ENCODE data around the gene TMTC3.
"Not testable (repeated sequence)": the region's sequence is repeated elsewhere in the genome, so short reads cannot be mapped to it uniquely, and the experiment has no call there.

Gene TMTC3

DNA sequence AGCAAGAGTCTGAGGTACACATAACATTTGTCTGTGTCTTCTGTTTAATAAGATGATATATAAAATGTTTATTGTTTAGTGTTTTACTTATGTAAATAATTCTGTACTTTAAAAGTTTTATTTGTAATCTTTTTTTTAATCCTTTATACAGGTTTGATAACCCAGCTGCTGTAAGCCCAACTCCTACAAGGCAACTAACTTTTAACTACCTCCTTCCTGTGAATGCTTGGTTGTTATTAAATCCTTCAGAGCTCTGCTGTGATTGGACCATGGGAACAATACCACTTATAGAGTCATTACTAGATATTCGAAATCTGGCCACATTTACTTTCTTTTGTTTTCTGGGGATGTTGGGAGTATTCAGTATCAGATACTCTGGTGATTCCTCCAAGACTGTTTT is 24.1 kb downstream of the TMTC3 start:
- no peak for DNase-seq (ENCODE audit: low read depth)

DNA sequence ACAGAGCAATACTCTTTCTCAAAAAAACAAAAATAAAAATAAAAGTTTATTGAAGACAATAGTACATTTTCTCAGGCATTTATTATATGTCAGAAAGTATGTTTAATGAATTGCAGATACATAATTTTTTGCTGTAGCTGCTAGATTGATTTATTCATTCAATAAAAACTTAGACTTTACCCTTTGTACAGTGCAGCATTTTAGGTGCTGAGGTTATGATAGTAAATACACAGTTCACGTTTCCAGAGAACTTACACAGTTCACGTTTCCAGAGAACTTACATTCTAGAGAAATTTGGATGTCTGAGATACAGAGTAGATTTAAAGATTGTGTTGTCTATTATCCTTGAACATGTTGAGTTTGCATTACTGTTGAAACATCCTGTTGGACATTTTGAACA is 25.3 kb downstream of the TMTC3 start:
- DNase-seq (ENCODE audit: low read depth): no peak

DNA sequence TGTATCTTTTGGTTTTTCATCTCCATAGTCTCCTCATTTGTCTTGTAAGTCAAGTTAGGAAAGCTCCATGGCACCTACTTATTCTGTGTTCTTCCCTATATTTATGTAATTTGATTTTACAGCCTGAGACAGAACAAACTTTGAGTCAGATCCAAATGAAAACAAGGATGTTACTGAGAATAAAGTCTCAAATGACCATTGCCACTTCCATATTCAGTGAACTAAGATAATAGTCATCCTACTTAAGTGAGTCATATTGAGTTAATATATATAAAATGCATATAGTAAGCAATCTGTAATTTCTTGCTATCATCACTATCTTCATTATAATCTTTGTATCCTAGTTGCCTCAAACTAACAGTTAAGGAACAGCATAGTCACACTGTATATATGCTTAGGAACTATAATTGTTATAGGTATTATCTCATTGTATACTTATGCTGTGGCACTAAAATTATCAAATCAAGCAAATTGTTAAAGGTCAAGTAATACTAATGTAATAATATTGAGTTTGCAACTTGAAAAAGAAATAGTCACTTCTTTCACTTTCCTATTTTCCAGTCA is 30.8 kb downstream of the TMTC3 start:
- DNase-seq (ENCODE audit: low read depth): no peak

DNA sequence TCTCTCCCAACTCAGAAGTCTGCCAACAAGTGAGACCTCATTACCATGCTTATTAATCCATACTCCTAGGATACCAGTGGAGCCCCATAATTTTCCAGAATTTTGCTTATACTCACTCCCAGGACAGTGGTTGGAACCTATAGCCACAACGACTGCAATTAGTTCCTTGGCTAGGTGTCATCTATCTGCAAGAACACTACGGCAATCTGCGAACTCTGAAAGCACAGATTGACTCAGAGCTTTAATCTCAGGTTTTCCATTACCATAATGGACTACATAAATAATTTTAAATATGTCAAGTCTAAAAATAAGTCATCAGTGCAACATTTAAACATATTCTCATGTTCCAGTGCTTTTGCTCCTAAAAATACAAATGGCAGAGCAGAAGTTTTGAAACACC is 33.4 kb downstream of the TMTC3 start:
- no peak for DNase-seq (ENCODE audit: low read depth)

DNA sequence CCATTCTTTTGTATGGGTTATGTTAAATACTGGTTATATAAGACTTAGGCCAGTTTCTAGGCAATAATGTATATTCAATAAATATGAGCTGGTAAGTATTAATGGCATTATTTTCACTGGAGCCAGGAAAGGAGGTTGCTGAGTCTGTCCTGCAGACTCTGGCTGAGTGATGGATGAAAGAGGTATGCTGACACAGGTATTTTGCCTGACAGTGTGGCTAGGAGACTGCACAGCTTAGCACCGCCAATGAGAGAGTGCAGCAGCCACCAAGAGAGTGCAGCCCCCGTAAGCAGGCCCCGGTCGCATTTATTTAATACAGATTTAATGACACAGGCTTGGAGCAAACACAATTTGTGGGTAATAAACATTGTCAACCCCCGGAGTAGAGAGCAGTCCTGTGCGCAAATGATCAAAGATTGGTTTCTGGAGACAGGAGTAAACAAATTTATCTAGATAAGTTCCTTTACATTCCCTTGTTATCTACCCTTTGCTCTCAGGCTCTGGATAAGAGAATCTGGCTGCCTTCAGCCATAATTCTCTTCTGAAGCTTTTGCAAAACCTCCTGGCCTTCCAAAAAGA is 37.4 kb downstream of the TMTC3 start:
- no peak for DNase-seq (ENCODE audit: low read depth)

DNA sequence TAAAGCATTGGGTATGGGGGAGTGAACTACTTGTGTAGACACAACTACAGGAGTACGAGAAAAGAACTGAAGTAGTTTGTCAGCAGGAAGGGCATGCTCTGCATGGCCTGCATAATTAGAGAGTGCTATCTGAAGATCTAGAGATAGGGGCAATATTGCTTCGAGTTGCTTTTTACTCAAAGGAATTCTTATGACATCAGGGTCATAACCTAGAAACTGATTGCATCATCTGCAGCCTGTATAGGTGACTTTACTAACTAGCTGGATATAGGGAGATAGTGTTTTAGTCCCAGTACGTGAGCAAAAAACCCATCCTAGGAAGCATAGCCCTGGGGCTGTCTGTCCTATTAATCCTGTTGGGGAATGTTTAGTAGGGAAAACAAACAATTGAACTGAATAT is 39.8 kb downstream of the TMTC3 start:
- no peak for DNase-seq (ENCODE audit: low read depth)

DNA sequence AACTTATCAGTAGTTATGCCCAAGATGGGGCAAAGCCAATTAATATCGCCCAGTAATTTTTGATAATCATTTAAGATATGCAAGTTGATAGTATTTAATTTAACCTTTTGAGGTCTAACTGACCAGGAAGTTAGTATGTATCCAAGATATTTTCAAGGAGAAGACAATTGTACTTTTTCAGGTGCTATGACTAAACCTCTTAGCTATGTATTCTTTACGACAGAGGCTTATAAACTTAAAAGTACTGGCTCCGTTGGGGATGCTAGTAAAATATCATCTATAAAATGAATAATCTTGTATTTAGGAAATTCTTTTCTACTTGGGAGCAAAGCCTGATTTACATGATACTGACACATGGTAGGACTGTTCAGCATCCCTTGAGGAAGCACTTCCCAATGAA is 40.3 kb downstream of the TMTC3 start:
- no peak for DNase-seq (ENCODE audit: low read depth)

DNA sequence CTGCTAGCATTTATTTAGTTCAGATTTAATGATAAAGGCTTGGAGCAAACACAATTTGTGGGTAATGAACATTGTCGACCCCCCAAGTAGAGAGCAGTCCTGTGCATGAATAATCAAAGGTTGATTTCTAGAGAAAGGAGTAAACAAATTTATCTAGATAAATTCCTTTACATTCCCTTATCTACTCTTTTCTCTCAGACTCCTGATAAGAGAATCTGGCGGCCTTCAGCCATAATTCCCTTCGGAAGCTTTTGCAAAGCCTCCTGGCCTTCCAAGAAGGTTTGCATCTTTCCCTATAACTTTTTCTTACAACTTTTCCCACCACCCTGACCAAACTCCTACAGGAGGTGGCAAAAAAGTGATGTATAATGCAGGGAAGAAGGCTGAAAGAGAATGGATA is 42.1 kb downstream of the TMTC3 start:
- DNase-seq (ENCODE audit: low read depth): no peak

DNA sequence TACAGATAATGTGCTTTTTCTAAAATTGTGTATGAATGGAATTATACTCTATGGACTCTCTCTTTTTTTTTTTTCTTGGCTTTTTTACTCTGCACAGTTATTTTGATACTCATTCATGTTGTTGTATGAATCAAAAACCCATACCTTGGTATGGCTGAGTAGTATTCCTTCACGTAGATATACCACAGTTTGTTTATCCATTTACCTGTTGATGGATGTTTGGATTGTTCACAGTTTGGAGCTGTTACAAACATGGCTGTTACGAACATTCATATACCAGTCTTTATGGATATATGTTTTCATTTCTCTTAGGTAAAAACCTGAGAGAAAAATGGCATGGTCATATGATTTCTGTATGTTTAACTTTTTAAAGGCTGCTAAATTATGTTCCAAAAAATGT is 43.2 kb downstream of the TMTC3 start:
- DNase-seq (ENCODE audit: low read depth): no peak

DNA sequence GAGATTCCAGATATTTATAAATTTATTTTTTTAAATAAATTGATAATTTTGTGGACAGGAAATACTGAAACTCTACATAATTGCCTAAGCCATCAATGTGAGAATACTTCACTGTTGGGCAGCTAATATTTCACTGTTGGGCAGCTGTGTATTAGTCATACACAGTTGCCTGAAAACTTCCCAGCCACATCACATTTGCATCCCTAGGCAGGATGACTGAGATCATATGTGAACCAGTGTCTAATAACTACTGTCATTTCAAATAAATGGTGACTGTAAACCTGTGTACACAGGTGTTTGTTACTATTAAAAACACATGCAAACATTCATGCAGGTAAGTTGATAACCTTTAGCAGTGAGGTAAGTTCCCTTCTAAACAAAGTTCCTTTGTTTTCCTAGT is 43.9 kb downstream of the TMTC3 start:
- DNase-seq (ENCODE audit: low read depth): no peak

DNA sequence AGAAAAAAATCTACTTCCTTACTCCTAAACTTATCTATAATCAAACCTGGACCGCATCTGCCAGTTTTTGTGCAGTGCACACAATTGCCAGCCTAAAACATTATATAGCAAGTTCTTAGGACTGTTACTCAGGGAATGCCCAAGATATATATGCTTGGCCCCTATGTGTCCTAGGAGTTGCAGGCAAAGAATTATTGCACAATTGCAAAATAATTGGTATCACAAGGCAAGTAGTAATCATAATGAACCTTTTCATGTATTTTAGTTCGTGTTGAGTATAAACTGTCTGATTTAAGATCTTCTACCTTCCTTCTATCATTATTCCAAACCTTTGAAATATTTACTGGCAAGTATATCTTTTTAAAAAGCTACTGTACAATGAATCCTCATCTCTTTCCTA is 45.5 kb downstream of the TMTC3 start:
- DNase-seq (ENCODE audit: low read depth): no peak

DNA sequence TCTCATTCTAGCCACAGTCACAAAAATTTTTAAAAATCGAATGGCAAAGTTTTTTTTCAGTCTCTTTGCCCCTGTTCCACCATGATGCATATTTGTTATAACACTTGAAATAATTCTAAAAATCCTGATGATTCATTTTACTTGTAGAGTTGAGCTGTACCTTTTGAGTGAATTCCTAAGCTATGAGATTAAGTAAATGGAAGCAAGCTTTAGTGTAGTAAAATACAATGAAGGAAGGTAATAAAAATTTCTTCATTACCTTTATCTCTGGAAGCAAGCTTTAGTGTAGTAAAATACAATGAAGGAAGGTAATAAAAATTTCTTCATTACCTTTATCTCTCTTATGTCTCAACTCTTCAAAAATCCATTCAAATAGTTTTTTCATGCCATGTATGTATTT is 46.1 kb downstream of the TMTC3 start:
- DNase-seq (ENCODE audit: low read depth): no peak

DNA sequence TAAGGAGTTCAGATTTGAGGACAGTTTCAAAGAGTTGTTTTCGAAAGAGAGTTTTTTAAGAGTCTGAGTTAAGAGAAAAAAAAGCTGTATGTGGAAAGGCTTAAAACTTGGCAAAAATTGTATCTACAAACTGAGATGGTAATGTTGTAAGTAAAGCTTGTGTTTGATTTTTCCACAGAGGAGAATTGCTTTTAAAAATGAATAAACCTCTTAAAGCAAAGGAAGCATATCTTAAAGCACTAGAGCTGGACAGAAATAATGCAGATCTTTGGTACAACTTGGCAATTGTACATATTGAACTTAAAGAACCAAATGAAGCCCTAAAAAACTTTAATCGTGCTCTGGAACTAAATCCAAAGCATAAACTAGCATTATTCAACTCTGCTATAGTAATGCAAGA is 50.3 kb downstream of the TMTC3 start:
- DNase-seq (ENCODE audit: low read depth): no peak

DNA sequence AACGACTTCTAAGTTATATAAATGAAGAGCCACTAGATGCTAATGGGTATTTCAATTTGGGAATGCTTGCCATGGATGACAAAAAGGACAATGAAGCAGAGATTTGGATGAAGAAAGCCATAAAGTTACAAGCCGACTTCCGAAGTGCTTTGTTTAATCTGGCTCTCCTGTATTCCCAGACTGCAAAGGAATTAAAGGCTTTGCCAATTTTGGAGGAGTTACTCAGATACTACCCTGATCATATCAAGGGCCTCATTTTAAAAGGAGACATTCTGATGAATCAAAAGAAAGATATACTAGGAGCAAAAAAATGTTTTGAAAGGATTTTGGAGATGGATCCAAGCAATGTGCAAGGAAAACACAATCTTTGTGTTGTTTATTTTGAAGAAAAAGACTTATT is 52.8 kb downstream of the TMTC3 start:
- DNase-seq (ENCODE audit: low read depth): no peak

DNA sequence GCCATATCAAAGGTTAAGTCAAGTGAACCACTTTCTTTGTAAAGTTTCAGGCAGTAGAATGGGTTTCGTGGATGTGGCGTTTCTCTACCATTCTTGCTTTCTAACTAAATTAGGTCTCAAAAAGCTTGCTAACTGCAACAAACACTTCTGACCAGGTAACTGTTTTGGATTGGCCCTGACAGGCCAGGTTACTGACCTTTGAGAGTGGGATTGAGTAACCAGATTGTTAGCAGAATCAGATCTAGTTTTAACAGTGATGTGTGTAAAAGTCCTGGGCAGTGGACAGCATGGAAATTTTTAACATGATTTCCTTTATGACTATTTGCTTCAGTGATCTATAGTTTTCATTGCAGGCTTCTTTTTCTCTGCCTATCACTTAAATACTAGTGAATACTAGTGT is 57.9 kb downstream of the TMTC3 start:
- no peak for DNase-seq (ENCODE audit: low read depth)

DNA sequence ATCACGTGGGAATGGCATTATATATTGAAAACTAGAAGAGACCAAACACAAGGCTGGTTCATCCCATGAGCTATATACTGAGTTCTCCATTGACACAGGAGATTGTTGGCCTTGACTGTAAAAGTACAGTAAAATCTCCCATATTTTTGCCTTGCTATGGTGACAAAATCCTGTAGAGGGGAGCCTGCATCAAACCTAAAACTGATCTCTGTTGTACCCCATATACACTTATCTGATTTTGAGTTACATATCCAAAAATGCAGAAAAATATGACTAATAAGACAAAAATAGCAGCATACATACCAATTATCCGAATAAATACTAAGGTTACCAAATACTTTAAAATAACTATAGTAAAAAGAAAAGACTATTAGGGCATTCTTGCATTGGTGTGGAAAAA is 60.4 kb downstream of the TMTC3 start:
- no peak for DNase-seq (ENCODE audit: low read depth)

DNA sequence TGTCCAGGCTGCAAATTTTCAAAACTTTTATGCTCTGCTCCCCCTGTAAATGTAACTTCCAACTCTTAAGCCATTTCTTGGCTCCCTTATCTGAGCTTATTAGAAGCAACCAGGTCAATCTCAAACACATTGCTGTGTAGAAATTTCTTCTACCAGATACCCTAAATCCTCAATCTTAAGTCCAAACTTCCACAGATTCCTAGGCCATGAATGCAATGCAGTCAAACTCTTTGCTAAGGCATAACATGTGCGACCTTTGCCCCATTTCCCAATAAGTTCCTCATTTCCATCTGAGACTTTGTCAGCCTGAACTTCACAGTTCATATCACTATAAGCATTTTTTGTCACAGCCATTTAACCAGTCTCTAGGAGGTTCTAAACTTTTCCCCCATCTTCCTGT is 64.5 kb downstream of the TMTC3 start:
- DNase-seq (ENCODE audit: low read depth): peak; percentile 72

DNA sequence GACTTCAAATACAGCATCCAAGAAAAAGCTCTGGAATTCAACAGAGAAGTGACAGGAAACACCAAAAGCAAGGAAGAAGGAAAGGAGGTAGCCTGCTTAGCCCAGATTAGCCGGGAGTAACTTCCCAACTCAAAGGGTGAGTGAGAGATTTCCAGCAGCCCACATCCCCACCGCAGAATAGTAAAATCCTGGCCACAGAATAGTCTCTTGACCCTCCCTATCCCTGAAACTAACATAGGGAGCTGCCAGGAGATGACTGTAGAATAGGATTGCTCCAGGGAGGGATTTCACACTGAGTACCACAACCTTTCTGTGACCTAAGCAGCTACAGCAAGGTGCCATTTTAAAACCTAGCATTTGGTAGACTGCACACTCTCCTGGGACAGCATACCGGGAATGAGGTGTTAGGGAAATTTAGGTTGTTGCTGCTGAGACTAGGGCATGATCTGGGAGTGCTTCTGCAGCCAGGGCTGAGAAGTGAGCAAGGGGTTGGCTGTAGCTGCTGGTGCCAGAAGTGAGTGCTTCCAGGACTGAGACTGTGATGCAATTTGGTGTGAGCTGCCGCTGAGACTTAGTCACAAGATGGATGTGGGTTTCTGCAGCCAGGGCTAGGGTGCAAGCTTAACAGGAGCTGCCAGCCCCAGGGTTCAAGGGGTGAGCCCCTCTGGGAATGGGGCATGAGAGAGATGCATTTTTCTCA is 66.0 kb downstream of the TMTC3 start:
- DNase-seq (ENCODE audit: low read depth): peak; percentile 67

DNA sequence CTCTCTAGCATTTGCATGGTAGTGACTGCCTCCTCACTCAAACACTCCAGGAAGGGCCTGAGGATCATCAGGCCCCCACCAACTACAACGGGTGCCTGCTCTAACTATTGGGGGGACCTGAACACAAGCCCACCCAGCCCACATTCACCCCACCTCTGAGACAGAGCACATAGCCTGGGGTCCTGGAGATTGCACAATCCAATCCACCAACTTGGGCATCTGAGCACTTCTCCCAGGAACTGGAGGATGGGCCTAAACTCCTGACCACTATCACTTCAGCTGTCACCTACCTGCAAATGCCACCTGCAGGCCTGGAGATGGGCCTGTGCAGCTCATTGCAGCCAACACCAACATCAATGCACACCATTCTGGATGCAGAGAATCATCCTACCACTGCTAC is 66.6 kb downstream of the TMTC3 start:
- no peak for DNase-seq (ENCODE audit: low read depth)

DNA sequence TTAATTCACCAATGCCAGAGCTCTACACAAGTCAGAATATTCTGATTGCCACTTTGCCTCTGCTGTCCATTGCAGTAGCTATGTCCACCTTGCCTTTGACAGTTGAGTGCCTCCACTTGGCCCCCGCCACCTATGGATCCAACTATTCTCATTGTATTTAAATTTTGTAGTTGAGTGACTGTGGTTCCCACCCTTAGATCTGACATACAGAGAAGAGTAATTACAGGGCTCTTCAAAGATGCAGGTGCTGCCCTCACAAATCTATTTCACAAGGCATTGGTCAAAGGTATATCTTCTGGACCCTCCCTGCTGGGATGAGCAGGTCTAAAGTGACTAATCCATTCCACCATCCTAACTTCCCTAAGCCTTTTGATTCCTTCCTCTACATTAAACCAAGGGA is 68.2 kb downstream of the TMTC3 start:
- not testable (repeated sequence) for DNase-seq (ENCODE audit: low read depth)

DNA sequence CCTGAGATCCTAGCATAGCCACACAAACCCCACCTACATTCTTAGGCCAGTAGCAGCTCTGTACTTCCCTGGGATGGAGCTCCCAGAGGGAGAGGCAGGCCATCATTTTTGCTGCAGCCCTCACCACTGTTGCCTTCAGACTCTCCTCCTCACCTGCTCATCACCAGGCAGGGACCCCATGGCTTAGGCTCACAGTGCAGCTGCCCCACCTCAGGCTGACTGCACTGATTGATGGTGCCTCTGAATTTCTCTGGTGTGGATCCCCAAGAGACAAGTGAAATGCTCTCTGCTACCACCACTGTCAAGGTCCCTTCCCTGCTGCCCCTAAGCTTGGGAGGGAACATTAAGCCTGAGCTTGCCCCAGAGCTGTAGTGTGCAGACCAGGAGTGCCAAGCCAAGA is 76.2 kb downstream of the TMTC3 start:
- no peak for DNase-seq (ENCODE audit: low read depth)

DNA sequence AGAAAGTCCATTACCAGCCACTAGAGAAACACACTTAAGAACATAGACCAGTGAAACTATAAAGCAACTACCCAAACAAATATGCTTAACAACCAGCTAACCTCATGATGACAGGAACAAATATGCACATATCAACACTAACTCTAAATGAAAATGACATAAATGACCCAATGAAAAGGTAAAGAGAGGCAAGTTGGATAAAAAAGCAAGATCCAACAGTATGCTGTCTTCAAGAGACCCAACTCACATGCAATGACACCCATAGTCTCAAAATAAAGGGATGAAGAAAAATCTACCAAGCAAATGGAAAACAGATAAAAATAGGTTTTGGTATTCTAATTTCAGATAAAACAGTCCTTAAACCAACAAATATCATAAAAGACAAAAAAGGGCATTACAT is 77.8 kb downstream of the TMTC3 start:
- DNase-seq (ENCODE audit: low read depth): no peak

DNA sequence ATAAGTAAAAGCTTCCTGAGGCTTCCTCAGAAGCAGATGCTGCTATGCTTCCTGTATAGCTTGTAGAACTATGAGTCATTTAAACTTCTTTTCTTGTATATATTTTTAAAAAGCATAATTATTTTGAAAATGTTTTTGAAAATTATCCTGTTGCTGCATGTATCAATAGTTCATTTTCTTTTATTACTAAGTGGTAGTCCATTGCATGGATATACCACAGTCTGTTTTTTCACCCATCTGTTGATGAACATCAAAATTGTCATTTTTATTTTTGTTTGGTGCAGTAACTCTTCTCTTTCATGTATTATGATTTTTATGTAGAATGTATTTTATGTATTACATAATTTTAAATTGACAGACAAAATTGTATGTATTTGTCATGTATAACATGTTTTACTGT is 81.4 kb downstream of the TMTC3 start:
- no peak for DNase-seq (ENCODE audit: low read depth)

DNA sequence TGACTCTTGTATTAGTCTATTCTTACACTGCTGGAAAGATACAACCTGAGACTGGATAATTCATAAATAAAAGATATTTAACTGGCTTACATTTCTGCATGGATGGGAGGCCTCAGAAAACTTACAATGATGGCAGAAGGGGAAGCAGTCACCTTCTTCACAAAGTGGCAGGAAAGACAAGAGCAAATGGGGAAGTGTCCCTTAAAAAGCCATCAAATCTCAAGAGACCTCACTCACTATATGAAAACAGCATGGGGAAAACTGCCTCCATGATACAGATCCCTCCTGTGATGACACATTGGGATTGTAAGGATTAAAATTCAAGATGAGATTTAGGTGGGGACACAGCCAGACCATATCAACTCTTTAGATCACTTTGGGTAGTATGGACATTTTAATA is 83.7 kb downstream of the TMTC3 start:
- DNase-seq (ENCODE audit: low read depth): no peak
